Measurements from ENCODE around the gene FRK.
"Not testable (repeated sequence)": the region's sequence is repeated elsewhere in the genome, so short reads cannot be mapped to it uniquely, and the experiment has no call there.

FRK gene

GRCh38 chr6:116074732-116075390, 14.2 kb upstream of the FRK start:
- no peak for DNase-seq

GRCh38 chr6:116073765-116074440, 13.2 kb upstream of the FRK start:
- DNase-seq = no peak

GRCh38 chr6:116072368-116072767, 11.7 kb upstream of the FRK start:
- no peak for DNase-seq

- DNase-seq = no peak
These were observed 10.1 kb upstream of the FRK start for GRCh38 chr6:116070616-116071389.

GRCh38 chr6:116070101-116070500, 9.4 kb upstream of the FRK start:
- DNase-seq = no peak

- no peak for DNase-seq
These were observed 6.1 kb upstream of the FRK start for GRCh38 chr6:116066789-116067188.

GRCh38 chr6:116064666-116065065, 4.0 kb upstream of the FRK start:
- DNase-seq = no peak

GRCh38 chr6:116062496-116062895, 1.8 kb upstream of the FRK start:
- no peak for DNase-seq

- DNase-seq = no peak
These were observed 749 bp downstream of the FRK start for GRCh38 chr6:116059713-116060571.

GRCh38 chr6:116057766-116058165, 2.9 kb downstream of the FRK start:
- no peak for DNase-seq

GRCh38 chr6:116055513-116055912, 5.2 kb downstream of the FRK start:
- no peak for DNase-seq

- DNase-seq = no peak
These were observed 9.4 kb downstream of the FRK start for GRCh38 chr6:116051244-116051643.

GRCh38 chr6:116050737-116051136, 10.0 kb downstream of the FRK start:
- DNase-seq = no peak

GRCh38 chr6:116049321-116049720, 11.4 kb downstream of the FRK start:
- no peak for DNase-seq

GRCh38 chr6:116047173-116047933, 13.3 kb downstream of the FRK start:
- no peak for DNase-seq

- no peak for DNase-seq
These were observed 14.0 kb downstream of the FRK start for GRCh38 chr6:116046737-116047136.

- not testable (repeated sequence) for DNase-seq
These were observed 14.4 kb downstream of the FRK start for GRCh38 chr6:116046272-116046671.

- no peak for DNase-seq
These were observed 18.8 kb downstream of the FRK start for GRCh38 chr6:116041934-116042333.

GRCh38 chr6:116040993-116041392, 19.7 kb downstream of the FRK start:
- DNase-seq = no peak

GRCh38 chr6:116036885-116037284, 23.8 kb downstream of the FRK start:
- no peak for DNase-seq

GRCh38 chr6:116036075-116036773, 24.5 kb downstream of the FRK start:
- DNase-seq = no peak

GRCh38 chr6:116035616-116036015, 25.1 kb downstream of the FRK start:
- DNase-seq = no peak

Measured in right hindlimb (tissue), 1 donor.